Mucosa of gallbladder (tissue), 1 donor: ENCODE data around the gene PHAX. TPM values are rescaled to one million over a fixed set of nuclear protein-coding genes. Genes with fewer than 3 reads are reported as not detected.
A peak's percentile ranks its signal among the peaks of the same experiment; 100 is the strongest.
"Not testable (repeated sequence)": the region's sequence is repeated elsewhere in the genome, so short reads cannot be mapped to it uniquely, and the experiment has no call there.

Experiments
- DNase-seq: peaks from one replicate; pipeline ENCODE4 v3.0.0-alpha.2; 2020; ENCODE audit warnings: low spot score
- total RNA-seq: library from RNA; stranded (reverse); gene quantifications from one replicate; pipeline ENCODE4 v1.2.1, GENCODE V29; 2021
- donor health status: DM: no; HTN: no; CAD: no.

PHAX gene
- total RNA-seq, 1 donor from 2014 or later = 30.2 TPM

DNA sequence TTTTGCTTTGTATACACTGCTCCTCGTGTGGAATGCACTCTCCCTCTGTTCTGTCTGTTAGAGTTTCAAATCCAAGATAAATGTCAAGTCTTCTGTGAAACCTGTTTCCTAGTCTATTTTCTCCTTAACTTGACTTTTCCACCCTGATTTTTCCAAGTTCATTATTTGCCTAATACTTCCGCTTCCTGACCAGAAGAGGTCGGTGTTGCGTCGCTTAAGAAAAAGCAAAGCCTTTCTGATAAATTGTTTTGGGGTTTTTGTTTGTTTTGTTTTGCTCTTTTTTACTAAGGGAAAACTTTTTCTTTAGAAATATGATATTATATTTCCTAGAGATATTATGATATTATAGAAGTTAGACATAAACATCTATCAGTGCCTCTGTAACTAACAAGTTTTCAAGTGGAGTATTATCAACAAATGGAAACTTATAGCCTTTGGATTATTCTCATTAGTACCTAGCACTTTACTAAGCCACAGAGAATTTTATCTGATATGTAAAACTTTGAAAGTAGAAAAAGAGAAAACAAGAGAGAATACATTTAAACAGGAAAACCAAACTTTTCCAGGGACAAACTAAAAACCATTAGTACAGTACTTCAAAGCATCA is 55.8 kb downstream of the PHAX start:
- DNase-seq = no peak

DNA sequence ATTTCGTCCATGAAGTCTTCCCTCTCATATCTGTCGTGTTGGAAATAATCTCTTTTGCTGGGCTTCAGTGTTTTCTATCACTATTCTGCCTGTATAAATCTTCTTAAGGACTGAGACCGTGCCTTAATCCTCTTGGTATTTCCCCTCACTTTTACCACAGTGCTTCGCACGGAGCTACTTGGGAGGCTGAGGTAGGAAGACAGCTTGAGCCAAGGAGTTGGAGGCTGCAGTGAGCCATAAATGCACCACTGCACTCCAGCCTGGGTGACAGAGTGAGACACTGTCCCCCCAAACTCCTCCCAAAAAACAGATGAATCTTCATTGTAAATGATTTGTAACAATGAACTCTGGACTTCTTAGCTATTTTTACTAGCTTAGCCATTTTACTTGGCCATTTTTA is 57.8 kb downstream of the PHAX start:
- no peak for DNase-seq

DNA sequence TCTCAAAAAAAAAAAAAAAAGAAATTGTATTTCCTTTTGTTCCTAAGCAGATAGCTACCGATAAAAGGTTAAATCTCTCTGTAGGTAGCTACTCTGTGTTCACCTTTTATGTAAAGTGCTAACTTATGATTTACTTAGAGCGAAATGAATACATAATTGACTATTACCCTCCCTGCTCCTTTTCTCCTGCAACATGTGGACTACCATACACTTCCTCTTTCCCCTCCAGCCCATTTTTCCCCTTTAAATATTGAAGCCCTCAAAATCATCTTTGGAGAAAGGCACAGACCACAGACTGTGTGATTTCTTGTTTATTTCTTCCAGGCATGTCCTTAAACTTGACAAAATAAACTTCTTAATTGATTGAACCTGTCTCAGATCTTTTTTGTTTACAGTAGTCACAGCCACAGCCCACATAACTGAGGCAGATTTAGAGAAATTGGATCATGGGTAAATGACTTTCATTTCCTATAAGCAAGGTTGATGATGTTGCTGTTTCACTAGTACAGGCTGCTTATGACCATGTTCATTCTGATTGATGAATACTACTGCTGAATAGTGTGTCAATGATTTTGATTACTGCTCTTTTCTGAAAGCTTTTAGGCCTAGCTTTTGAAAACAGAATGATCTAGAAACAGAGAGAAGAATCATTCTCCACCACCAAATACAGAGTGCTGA is 59.2 kb downstream of the PHAX start:
- no peak for DNase-seq

GRCh38 chr5:126664586-126664985 is 63.8 kb downstream of the PHAX start:
- no peak for DNase-seq

GRCh38 chr5:126670109-126670508 is 69.4 kb downstream of the PHAX start:
- DNase-seq = not testable (repeated sequence)

DNA sequence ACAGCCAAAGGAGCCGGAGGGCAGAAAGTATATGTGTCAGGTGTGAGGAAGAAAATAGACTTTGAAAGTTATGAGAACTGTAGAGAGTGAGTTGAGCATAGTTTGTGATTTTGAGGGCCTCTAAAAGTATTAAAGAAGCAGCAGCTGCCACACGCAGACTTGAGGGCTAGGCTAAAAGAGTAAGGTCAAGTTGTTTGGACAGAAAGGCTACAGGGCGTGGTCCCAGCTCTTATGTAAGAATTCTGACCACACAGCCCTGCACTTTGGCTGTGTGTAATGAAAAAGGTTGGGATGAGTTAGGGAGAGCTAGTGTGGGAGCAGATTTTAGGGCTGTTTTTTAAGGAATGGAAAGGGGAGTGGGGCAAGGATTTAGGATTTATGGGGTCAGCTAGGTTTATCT is 70.9 kb downstream of the PHAX start:
- DNase-seq = not testable (repeated sequence)

DNA sequence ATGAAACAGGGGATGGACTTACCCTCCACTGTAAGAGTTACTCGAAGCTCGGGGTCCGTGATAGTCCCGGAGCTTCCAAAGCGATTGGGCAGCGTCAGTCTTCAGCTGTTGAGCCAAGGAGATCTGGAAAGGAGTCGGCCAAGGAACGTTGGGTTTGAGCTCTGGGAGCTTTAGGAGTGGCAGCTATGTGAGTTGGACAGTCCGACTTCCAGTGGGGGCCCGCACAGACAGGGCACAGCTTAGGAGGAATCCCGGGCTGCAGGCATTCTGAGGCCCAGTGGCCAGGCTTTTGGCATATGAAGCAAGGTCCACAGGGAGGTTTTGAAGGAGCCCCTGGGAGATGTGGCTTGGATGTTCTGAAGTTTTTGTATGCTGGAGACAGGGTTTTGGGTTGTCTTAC is 72.7 kb downstream of the PHAX start:
- DNase-seq = no peak

DNA sequence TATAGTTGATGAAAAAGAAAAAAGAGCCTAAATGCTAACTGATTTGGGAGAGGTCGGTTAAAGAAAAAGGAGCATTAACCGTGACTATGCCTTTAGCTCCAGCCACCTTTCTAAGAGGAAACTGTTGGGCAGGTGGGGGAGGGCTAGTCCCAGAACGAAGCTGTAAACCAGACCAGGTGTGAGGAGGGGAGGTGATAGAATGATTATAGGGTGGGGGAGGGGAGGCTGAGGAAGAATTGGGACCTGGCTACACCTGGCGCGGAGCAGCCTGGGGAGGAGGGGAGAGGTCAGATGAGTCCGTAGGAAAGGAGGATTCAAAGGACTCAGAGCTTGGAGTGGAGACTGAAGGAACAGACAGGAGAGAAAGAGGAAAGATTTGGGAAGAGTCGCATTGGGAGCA is 73.4 kb downstream of the PHAX start:
- no peak for DNase-seq

GRCh38 chr5:126675338-126675737 is 74.6 kb downstream of the PHAX start:
- no peak for DNase-seq

- peak; percentile 72 for DNase-seq
These were observed 75.5 kb downstream of the PHAX start for GRCh38 chr5:126676195-126676624.

Other genes with a start within 250 kb of the PHAX start
- 18.8 TPM for gene GRAMD2B, start 177.5 kb upstream of the PHAX start, total RNA-seq
- 42.6 TPM for gene ALDH7A1, start 5.7 kb upstream of the PHAX start, total RNA-seq
- gene LMNB1, start 176.2 kb downstream of the PHAX start, total RNA-seq = 9.4 TPM